Mesenteric fat pad (tissue), 1 donor: ENCODE data around the gene XXYLT1. TPM values are rescaled to one million over a fixed set of nuclear protein-coding genes. Genes with fewer than 3 reads are reported as not detected.

Experiments used
- DNase-seq: peaks from one replicate; pipeline ENCODE4 v3.0.0-alpha.2; 2020; ENCODE audit warnings: low spot score
- total RNA-seq: library from RNA; stranded (reverse); fragmentation: NEBNext Ultra II Directional; extraction: Animal tissue kit (Norgen Biotek cat#: 25700); gene quantifications from one replicate; pipeline ENCODE4 v1.2.1, GENCODE V29; 2021
- donor health status: DM: yes; HTN: yes; CAD: no.

XXYLT1 gene
- total RNA-seq, 1 donor from 2014 or later = 17.0 TPM

DNA sequence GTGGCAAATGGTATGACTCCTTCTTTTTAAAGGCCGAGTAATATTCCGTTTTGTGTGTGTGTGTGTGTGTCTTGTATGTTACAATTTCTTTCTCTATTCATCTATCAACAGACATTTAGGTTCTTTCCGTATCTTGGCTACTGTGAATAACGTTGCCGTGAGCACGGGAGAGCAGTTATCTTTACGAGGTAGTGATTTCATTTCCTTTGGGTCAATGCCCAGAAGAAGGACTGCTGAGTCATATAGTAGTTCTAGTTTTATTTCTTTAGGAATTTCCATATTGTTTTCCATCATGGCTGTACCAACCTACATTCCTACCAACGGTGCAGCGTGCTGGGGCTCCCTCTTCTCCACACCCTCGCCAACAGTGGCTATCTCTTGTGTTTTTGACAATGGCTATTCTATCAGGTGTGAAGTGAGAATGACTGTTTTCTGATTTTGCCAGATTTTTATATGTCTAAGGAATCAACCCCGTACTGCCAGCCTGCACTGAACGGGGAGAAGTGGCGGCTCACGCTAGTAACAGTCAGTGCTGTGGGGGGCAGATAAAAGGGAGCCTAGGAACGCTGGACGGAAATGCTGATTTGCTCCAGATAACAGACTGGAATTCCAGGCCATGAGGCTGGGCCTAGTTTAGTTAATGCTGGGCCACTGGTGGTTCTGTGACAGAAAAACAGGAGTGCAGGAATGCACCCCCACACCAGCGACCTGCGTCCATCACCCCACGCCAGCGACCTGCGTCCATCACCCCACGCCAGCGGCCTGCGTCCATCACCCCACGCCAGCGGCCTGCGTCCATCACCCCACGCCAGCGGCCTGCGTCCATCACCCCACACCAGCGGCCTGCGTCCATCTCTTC, 168.1 kb downstream of the XXYLT1 start:
- no peak for DNase-seq

GRCh38 chr3:195101927-195102608, 168.9 kb downstream of the XXYLT1 start:
- DNase-seq = no peak

- no peak for DNase-seq
Observed at GRCh38 chr3:195101001-195101583, 169.9 kb downstream of the XXYLT1 start.

- DNase-seq = peak; percentile 43
Observed at GRCh38 chr3:195099951-195100785, 170.8 kb downstream of the XXYLT1 start.

- peak; percentile 79 for DNase-seq
Observed at GRCh38 chr3:195098741-195099525, 172.0 kb downstream of the XXYLT1 start.

DNA sequence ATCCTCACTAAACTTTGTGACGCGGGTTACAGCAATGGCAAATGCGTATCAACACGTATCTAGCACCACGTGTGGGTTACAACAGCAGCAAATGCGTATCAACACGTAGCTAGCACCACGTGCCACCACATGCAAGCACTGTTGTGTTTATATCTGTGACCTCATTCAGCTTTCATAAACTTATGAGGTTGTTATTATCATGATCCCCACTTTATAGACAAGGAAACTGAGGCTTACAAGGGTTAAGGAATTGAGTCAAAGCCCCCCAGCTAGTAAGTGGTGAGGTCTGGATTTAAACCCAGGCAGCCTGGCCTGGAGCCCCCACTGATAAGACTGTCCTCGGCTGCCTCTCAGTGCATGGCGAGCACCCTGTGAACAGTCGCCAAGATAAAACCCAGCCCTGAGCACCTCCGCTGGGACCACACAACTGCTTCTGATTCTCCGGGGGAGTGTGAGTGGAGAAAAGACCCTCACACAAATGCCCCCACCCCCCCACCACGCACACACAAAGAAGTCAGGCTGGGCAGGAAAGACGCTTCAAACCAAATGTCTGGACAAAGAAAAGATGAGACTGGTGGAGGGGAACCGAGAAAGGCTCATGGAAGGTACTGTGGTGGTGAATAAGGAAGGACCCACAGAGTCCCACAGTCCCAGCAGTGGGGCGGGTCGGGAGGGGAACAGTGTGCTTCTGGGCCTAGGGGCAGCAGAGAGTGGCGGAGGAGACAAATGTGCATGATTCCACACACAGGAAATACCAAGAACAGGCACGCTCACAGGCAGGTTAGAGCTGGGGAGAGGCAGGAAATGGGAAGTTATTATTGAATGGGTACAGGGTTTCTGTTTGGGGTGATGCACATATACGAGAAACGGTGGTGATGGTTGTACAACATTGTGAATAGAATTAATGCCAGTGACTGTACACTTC, 173.4 kb downstream of the XXYLT1 start:
- DNase-seq = peak; percentile 55

DNA sequence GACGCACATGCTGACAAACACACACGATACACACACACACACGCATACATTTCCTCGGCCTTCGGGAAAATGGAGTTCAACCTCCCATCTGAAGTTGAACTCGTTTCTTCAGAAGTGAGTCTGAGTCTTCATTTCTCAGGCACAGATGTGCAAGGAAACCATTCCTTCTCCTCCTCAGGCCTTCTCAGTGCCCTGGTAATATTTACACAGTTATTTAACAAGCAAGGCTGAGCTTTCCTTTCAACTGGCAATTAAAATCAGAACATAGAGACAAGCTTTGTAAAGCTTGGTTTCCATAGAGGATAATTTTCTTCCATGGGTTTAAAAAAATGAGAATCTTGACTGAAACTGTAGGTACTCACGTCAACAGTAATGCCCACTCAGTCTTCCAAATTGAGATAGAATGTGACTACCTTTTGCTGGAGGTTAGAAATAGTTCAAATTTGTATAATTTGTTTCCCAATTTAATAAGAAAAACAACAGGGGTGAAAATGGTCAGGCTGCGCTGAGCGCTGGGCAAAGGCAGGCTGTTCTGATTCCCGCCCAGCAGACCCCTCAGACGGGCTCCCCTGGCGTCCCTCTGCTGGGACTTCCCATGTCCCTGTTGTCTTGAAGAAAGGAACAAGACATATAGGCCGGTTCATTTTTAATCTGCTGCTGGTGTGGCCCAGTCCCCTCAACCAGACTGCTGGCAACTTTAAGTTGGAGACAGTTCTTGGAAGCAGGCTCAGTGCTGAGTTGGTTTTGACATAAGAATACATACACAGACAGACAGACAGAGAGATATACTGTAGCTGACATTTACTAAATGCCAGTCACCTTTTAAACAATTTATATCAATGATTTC, 174.3 kb downstream of the XXYLT1 start:
- peak; percentile 53 for DNase-seq

DNA sequence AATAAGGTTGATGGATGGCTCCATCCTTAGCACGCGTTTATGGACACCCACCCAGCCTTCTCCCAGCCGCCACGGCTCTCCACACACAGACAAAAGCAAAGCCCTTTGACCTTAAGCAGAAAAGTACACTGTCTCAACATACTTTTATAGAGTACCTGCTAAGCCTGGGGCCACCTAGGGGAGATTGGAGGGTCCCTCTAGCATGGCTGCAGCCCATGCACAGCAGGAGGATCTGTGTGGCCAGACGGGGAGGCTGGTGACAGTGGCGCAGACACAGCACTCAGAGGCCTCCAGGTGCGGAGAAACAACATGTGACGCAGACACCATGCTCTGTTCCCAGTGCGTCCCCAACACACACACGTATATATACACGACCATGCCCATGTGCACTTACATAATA, 174.9 kb downstream of the XXYLT1 start:
- peak; percentile 65 for DNase-seq

GRCh38 chr3:195095704-195096036, 175.3 kb downstream of the XXYLT1 start:
- DNase-seq = no peak

DNA sequence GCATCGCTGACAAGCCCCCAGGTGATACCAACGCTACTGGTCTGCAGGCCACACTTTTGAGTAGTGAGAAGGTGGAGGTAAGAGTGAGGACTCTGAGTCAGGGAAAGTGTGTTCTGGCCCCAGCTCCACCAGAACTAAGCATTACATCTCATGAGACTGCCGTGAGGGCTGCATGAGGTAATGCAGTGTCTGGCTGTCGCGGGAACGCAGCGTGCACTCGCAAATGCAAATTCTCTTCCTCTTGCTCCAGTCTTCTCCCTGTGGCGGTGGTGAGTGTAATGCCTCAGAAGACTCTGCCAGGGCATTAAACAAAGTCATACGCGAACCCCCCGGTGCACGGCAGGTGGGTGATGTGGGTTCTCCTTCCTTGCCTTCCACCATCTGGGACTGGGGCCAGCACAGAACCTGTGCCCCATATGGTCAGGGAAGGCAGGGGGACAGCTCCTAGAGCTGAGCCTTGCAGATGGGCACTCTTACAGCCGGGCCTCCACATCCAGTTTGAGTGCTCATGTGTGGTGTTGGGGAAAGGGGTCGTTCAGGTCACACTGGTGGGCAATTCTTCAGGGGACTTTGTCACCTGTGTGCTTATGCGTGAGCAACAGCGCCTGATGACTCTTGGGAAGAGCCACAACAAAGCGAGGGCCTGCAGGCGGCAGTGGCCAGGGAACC, 175.8 kb downstream of the XXYLT1 start:
- DNase-seq = peak; percentile 84

GRCh38 chr3:195094191-195094921, 176.6 kb downstream of the XXYLT1 start:
- peak; percentile 87 for DNase-seq

DNA sequence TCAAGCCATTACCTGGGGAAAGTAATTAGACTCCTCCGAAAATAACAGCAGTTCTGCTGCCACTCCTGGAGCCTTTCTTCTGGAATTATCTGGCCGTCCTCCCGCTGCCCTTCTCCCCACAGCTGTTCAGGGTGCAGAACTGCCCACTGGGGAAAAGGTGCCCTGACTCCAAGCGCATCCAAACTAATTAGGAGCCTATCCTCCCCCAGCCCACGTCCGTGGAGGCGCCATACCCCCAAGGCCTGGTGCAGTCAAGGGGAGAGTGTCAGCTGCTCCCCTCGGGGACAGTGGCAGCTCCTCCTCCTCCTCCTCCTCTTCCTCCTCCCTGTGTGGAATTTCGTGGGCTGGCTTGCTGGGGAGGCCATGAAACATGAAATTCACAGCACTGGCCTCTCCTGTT, 177.2 kb downstream of the XXYLT1 start:
- DNase-seq = peak; percentile 57

GRCh38 chr3:195087840-195088601, 182.9 kb downstream of the XXYLT1 start:
- peak; percentile 26 for DNase-seq

DNA sequence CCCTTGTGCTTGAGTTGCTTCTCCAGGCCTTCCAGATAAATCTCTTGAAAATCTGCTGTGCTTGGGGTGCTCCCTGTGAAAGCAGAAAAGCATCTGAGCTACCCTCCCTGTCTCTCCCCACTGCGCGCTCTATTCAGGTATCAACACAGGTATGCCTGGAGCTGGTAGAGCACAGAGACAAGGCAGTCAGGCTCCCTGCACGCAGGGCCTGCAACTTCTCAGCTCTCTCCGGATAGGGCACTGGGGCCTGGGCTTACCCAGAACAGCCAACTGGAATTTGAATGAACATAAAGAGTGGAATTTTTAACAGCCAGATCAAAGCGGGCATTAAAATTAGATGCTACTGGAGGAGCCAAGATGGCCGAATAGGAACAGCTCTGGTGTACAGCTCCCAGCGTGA, 183.6 kb downstream of the XXYLT1 start:
- peak; percentile 64 for DNase-seq

GRCh38 chr3:195086885-195087284, 184.1 kb downstream of the XXYLT1 start:
- DNase-seq = peak; percentile 85

DNA sequence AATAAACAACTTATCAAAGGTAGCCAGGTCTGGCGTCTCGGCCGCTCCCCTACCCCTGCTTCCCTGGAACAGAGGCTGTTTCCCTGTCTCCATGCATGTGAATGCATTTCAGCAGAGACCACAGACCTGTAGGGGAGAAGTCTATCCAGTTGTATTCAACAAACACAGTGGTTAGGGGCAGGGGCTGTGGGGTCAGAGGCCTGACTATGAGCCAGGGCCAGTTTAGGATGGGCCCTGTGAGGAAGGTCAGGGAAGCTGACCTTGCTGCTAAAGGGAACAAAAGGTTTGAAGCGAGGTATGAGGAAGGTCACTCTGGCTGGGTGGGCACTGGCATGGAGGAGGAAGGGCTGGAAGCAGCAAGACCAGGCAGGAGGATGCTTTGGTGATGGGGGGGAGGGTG, 184.6 kb downstream of the XXYLT1 start:
- DNase-seq = peak; percentile 69
